Left lung (tissue), 10 donors: ENCODE data around the gene SMIM32. TPM values are rescaled to one million over a fixed set of nuclear protein-coding genes. Genes with fewer than 3 reads are reported as not detected.

Experiments
- ATAC-seq: fragments of 200-7000 bp; cut with Tn5 transposase; one replicate; pipeline ENCODE4 v1.9.1; 2020; ENCODE audit warnings: moderate library complexity
- DNase-seq, 4 donors: peaks; one replicate each; pipeline ENCODE4 v3.0.0-alpha.2; 2013 to 2020
- H3K27ac ChIP-seq, 2 donors: fragments of 200-600 bp; sonication (generic) in 1 of 2; one replicate each; pipeline versions ENCODE4 v1.5.0 to v1.8.0; 2020 to 2021
- H3K27me3 ChIP-seq, 2 donors: fragments of 200-600 bp; sonication (generic) in 1 of 2; one replicate each; pipeline versions ENCODE4 v1.5.0 to v1.8.0; 2020 to 2021
- H3K36me3 ChIP-seq, 2 donors: fragments of 200-600 bp; sonication (generic) in 1 of 2; one replicate each; pipeline versions ENCODE4 v1.5.0 to v1.8.0; 2020 to 2021
- H3K4me1 ChIP-seq, 2 donors: fragments of 200-600 bp; one replicate each; pipeline ENCODE4 v1.8.0; 2021
- H3K4me3 ChIP-seq, 2 donors: fragments of 200-600 bp; sonication (generic) in 1 of 2; one replicate each; pipeline versions ENCODE4 v1.5.0 to v1.8.0; 2020 to 2021; ENCODE audit warnings: mild to moderate bottlenecking in 1 of 2
- H3K9me3 ChIP-seq, 2 donors: fragments of 200-600 bp; sonication (generic) in 1 of 2; one replicate each; pipeline versions ENCODE4 v1.5.0 to v1.8.0; 2020 to 2021
- CTCF ChIP-seq, 2 donors: fragments of 200-600 bp; sonication (generic) in 1 of 2; IDR thresholded peaks; one replicate each; pipeline versions ENCODE4 v1.5.0 to v1.8.0; 2021; ENCODE audit warnings: antibody characterized with exemption in 2 of 2
- intact Hi-C, 2 donors: fragments of 100-400 bp; cut with DNase I; formaldehyde crosslinking; loops; one replicate each; pipeline versions ENCODE4 v1.11.2 to v1.14.2; 2022
- polyA plus RNA-seq, 6 donors: library from polyadenylated mRNA; unstranded; fragments of 120-200 nt; gene quantifications; one replicate each; pipeline ENCODE4 v1.2.1, GENCODE V29; 2013; ENCODE audit not compliant: insufficient read length in 6 of 6
- total RNA-seq, 2 donors: library from RNA; stranded (reverse); fragmentation: NEBNext Ultra II Directional; extraction: Animal tissue kit (Norgen Biotek cat#: 25700); gene quantifications; one replicate each; pipeline ENCODE4 v1.2.1, GENCODE V29; 2021
- donor health status: DM: no; HTN: yes; CAD: no.
- donor health status: DM: no; HTN: no; CAD: no.

The SMIM32 gene
- total and polyA plus RNA-seq, 8 donors = 0.23 to 0.61 (median 0.49) TPM; not detected in 2

- Histone ChIP-seq H3K27ac (no peak overlapping the region), H3K36me3 (peaks cover 0 to 39% of the 10 kb centered on the region in 2 donors), H3K4me1 (no peaks in the 10 kb centered on the region), H3K9me3 (no peaks in the 10 kb centered on the region), H3K27me3 (no peaks in the 10 kb centered on the region), H3K4me3 (no peak overlapping the region)
- no peak for ATAC-seq
- no peak for DNase-seq
- no peak for TF ChIP-seq CTCF (IDR thresholded peaks at IDR 0.05)
- intact Hi-C loops = no loop called here
Observed at GRCh38 chr5:136166909-136167308, 26.1 kb downstream of the SMIM32 start.

GRCh38 chr5:136164226-136164625, 28.7 kb downstream of the SMIM32 start:
- ATAC-seq = no peak
- intact Hi-C loops = no loop called here

GRCh38 chr5:136162008-136162407, 31.0 kb downstream of the SMIM32 start:
- H3K27ac ChIP-seq = no peak overlapping the region
- H3K36me3 ChIP-seq = peaks cover 0 to 21% of the 10 kb centered on the region in 2 donors
- no peaks in the 10 kb centered on the region for H3K27me3 ChIP-seq
- no peak overlapping the region for H3K4me3 ChIP-seq
- ATAC-seq (no peak), DNase-seq (no peak)
- TF ChIP-seq CTCF (IDR thresholded peaks at IDR 0.05) = no peak
- no peaks in the 10 kb centered on the region for H3K4me1 ChIP-seq
- intact Hi-C loops = no loop called here
- H3K9me3 ChIP-seq = no peaks in the 10 kb centered on the region

More at GRCh38 chr5:136164226-136164625, 28.7 kb downstream of the SMIM32 start:
- DNase-seq = no peak
- Histone ChIP-seq H3K27me3 (no peaks in the 10 kb centered on the region), H3K4me1 (no peaks in the 10 kb centered on the region), H3K36me3 (peaks cover 0 to 24% of the 10 kb centered on the region in 2 donors), H3K9me3 (no peaks in the 10 kb centered on the region), H3K4me3 (no peak overlapping the region), H3K27ac (no peak overlapping the region)
- TF ChIP-seq CTCF (IDR thresholded peaks at IDR 0.05) = no peak

GRCh38 chr5:136159457-136159856, 33.5 kb downstream of the SMIM32 start:
- TF ChIP-seq CTCF (IDR thresholded peaks at IDR 0.05) = no peak

GRCh38 chr5:136157514-136157913, 35.4 kb downstream of the SMIM32 start:
- Histone ChIP-seq H3K4me1 (no peaks in the 10 kb centered on the region), H3K27ac (no peak overlapping the region), H3K27me3 (no peaks in the 10 kb centered on the region), H3K9me3 (no peaks in the 10 kb centered on the region), H3K4me3 (no peak overlapping the region), H3K36me3 (peaks cover 0 to 43% of the 10 kb centered on the region in 2 donors)
- TF ChIP-seq CTCF (IDR thresholded peaks at IDR 0.05) = no peak
- intact Hi-C loops = no loop called here
- ATAC-seq (no peak), DNase-seq (no peak)

More at GRCh38 chr5:136159457-136159856, 33.5 kb downstream of the SMIM32 start:
- intact Hi-C loops = no loop called here
- H3K4me3 ChIP-seq = no peak overlapping the region
- no peak overlapping the region for H3K27ac ChIP-seq
- no peaks in the 10 kb centered on the region for H3K4me1 ChIP-seq
- ATAC-seq (no peak), DNase-seq (no peak)
- H3K36me3 ChIP-seq = peaks cover 0 to 34% of the 10 kb centered on the region in 2 donors
- H3K9me3 ChIP-seq = no peaks in the 10 kb centered on the region
- no peaks in the 10 kb centered on the region for H3K27me3 ChIP-seq
